HS-27A (cell line): ENCODE measurements around the gene ZCCHC12.

ENCODE experiments used
- DNase-seq: peaks from one replicate; pipeline ENCODE4 v3.0.0-alpha.2; 2012; ENCODE audit warnings: low read depth, missing footprints

The ZCCHC12 gene

DNA sequence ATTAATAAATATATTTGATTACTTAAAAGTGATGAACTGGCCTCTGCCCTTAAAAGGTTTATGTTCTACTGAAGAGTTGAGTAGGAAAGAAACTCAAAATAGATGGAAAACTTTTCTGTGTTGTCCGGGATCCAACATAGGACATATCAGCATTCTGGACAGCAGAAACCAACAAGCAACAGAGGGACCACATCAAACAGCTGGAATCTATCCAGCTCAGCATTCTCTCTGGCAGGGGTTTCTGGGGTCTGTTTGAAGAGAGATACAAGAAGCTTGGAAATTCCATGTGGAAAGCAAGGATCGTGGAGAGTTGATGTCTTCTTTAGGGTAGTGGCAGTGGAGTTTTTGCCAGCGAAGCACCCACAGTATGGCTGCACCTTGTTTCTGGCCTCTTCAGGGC lies 43.6 kb downstream of the ZCCHC12 start:
- DNase-seq, result no peak

DNA sequence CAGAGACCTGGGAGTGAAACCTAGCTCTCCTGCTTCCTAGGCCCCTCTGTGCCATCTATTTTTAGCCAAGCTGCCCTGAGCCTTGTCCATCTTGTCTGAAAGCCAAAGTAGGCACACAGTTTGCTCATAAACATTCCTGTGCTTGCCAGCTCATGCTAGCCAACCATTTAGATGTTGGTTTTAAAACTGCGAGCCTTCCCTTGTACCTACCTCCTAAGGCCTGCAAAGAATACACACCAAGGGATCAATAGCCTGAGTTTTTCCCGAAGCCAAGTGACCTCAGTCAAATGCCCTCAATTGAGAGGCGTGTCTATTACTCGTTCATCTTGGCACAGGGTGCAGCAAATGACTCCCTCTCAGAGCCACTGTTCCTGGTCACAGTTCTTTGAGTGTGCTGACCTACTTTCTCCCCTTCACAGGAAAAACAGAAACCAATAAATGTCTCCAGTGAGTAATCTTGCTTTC lies 48.5 kb downstream of the ZCCHC12 start:
- no peak for DNase-seq
